HG03442 (cell line): ENCODE data around the gene ANKRD66.
"Not testable (repeated sequence)": the region's sequence is repeated elsewhere in the genome, so short reads cannot be mapped to it uniquely, and the experiment has no call there.

Source experiments
- ATAC-seq: cut with Tn5 transposase; IDR thresholded peaks from one replicate; pipeline ENCODE4 v1.9.1; 2021; ENCODE audit warnings: mild to moderate bottlenecking, moderate library complexity; ENCODE audit not compliant: unreplicated experiment

The ANKRD66 gene

DNA sequence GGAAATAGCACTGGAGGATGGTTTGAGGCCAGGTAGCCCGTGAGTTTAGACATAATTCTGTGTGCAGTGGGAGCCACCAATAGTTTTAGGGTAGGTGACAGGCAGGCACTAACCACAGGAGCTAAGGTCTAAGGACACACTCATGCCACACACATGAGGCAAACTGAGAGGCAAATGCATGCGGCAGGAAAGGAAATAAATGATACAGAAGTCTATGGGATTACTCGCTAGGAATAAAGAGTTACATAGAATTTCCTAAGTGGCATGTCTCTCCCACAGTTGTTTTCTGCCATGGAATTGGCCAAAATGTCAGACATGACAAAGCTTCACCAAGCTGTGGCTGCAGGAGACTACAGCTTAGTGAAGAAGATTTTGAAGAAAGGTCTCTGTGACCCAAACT lies 4.9 kb downstream of the ANKRD66 start:
- no peak for ATAC-seq

DNA sequence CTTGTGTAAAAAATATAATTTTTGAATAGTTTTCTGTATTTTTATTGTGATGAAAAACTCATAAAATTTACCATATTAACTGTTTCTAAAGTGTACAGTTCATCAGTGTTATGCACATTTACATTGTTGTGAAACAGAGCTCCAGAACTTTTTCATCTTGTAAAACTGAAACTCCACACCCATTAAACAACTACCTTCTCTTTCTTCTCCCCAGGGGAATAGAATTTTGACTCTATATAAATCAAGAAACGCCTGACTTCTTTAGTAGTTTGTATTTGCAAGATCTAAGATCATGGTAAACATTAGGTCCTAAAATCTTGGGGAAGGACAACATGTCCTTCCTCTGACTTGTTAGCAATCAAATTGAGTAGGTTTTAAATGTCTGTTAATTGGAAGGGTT lies 9.1 kb downstream of the ANKRD66 start:
- no peak for ATAC-seq

GRCh38 chr6:46756469-46757213 lies 9.9 kb downstream of the ANKRD66 start:
- ATAC-seq, result no peak

DNA sequence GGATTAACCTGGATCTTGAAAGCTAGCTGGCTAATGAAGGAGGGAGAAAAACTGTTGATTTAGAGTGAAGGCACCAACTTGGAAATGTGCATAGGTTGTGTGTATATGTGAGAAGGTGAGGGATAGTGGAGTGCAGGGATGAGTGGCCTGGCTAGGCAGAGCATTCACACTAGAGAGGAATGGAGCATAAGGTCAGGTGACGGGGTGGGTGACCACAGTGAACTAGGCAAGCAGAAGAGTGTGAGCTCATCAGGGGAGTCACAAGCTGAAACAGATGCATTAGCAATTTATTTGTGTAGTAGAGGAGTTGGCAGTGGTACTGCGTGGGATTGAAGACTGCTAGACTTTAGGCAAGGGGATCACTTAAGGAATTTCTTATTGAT lies 10.5 kb downstream of the ANKRD66 start:
- ATAC-seq, result no peak

- ATAC-seq, result no peak
Observed at GRCh38 chr6:46758960-46759753, 12.4 kb downstream of the ANKRD66 start.

- ATAC-seq, result no peak
Observed at GRCh38 chr6:46760925-46761324, 14.2 kb downstream of the ANKRD66 start.

- ATAC-seq, result no peak
Observed at GRCh38 chr6:46763466-46763865, 16.7 kb downstream of the ANKRD66 start.

GRCh38 chr6:46764280-46764679 lies 17.5 kb downstream of the ANKRD66 start:
- ATAC-seq, result not testable (repeated sequence)

GRCh38 chr6:46764961-46765360 lies 18.2 kb downstream of the ANKRD66 start:
- no peak for ATAC-seq

DNA sequence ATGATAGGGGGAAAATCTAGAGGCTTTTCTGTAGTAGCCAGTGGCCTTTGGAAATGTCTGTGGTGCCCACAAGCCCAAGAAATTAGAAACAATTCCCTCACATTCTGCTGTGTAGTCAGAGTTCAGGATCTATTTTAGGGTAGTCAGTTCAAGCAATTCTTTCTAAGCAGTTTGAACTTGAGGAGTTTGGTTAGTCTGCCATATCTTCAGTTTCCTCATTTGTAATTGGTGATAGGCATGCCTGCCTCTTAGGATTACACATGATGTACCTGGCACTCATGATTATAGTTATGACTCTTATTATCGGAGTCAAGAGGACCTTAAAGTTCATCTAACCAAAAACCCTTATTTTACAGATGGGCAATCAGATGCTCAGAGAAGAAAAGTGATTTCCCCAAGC lies 25.3 kb downstream of the ANKRD66 start:
- no peak for ATAC-seq

GRCh38 chr6:46772762-46773161 lies 26.0 kb downstream of the ANKRD66 start:
- ATAC-seq, result peak; percentile 73

DNA sequence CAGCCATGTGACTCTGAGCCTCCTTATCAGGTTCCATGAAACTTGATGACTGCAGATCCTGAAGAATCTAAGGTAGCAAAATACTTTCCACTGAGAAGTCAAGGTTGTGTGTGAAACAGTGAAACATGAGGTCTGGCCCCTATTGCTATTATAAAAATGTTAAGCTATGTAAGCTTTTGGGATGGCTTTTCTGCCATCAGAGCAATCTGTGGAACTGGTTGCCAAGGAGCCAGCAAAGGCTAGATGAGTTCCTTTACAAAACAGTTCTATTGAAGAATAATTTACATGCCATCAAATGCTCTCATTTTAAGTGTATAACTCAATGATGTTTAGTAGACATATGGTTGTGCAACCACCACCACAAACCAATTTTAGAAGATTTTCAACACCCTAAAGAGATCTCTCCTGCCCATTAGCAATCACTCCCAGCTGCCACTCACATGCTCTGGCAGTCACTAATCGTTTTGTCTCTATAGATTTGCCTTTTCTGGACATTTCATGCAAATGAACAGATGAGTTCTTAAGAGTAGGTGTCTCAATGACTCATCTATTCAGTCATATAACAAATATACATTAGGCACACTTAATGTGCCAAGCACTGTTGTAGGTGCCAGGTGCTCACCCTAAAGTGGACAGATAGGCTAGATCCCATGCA lies 26.6 kb downstream of the ANKRD66 start:
- no peak for ATAC-seq

GRCh38 chr6:46774736-46775135 lies 28.0 kb downstream of the ANKRD66 start:
- ATAC-seq, result not testable (repeated sequence)

DNA sequence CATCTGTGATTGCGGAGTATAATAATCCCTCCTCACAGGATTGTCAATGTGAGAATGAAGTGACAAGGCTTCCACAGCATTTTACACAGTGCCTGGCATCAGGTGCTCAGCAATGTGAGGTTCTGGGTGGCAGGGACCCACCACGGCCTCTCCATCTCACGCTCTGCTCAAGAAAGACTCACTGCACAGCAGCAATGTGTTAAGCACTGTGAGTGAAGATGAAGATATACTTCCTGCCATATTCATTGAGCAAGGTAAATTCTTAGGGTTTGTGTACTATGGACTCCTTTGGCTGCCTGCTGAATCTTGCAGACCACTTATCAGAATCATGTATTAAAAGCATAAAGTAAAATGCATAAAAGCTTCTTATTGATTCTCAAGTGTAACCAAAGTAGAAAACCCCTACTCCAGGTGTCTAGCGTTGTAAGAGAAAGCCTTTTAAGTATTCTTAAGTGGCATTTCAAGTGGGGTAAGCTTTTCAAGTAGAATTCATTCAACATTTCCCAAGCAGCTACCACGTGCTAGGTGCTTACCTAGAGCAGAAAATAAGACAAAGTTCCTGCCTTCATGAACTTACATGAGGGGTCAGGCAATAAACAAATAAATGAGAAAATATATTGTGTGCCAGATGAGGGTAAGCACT lies 29.5 kb downstream of the ANKRD66 start:
- no peak for ATAC-seq

GRCh38 chr6:46777476-46778346 lies 31.0 kb downstream of the ANKRD66 start:
- ATAC-seq, result no peak

GRCh38 chr6:46781478-46782378 lies 35.0 kb downstream of the ANKRD66 start:
- ATAC-seq, result no peak

- ATAC-seq, result no peak
Observed at GRCh38 chr6:46784535-46784934, 37.8 kb downstream of the ANKRD66 start.

- no peak for ATAC-seq
Observed at GRCh38 chr6:46787871-46788540, 41.3 kb downstream of the ANKRD66 start.

DNA sequence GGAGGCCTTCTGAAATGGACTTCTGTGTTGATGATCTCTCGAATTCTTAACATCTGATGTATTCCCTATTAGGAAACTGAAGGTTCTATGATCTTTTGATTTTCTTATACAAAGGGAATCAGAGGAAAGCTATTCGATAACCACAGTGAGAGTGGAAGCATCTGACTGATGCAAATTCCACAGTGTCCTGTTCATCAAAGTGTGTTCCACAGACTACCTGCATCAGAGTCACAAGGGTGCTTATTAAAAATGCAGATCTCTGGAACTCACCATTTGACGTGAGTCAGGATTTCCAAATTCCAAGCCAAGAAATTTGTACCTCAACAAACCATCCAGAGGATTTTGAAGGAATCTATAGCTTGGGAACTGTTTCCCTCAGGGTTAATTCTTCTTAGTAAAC lies 42.1 kb downstream of the ANKRD66 start:
- ATAC-seq, result no peak
